ENCODE measurements around the gene NR2C2AP. TPM values are rescaled to one million over a fixed set of nuclear protein-coding genes. Genes with fewer than 3 reads are reported as not detected.

NR2C2AP gene
- total and polyA plus RNA-seq, 2 of the 4 experiments (the other 2 are of a cell fraction) = 5.4 to 9.0 TPM

GRCh38 chr19:19206938-19207337 lies 3.7 kb upstream of the NR2C2AP start:
- CTCF ChIA-PET = no interaction called here

More at GRCh38 chr19:19206938-19207337, 3.7 kb upstream of the NR2C2AP start:
- no peak overlapping the region for H4K5ac ChIP-seq (ENCODE audit: low read depth, low read length)
- 0 out of 2 replicates have a peak, but pooled peaks cover 5% of the 10 kb centered on the region for H3K9me1 ChIP-seq (ENCODE audit: insufficient read depth, low read length)
- dilution Hi-C loops (cut with HindIII; ENCODE audit: low sequenced_read_pairs, unreplicated experiment) = no loop called here
- intact Hi-C loops (cut with micrococcal nuclease) = no loop called here
- no peak overlapping the region for H3K56ac ChIP-seq (ENCODE audit: extremely low read depth, insufficient read depth, low read length)
- in situ Hi-C loops (cut with MboI; ENCODE audit: low sequenced_read_pairs) = no loop called here
- no peak overlapping the region for H2BK20ac ChIP-seq (ENCODE audit: low read depth, low read length)
- no peak overlapping the region for H3K14ac ChIP-seq (replicated peaks; ENCODE audit: low read depth, low read length)
- H4K91ac ChIP-seq (ENCODE audit: insufficient read depth, low read depth, low read length) = no peak overlapping the region
- H4K8ac ChIP-seq (ENCODE audit: low read depth in 2 of 2, low read length in 2 of 2) = no peak overlapping the region
- H3K9me3 ChIP-seq (ENCODE audit: control insufficient read depth, insufficient read depth, low read length) = no peaks in the 10 kb centered on the region
- H2BK120ac ChIP-seq (ENCODE audit: low read depth, low read length) = no peak overlapping the region
- H2AK5ac ChIP-seq (ENCODE audit: low read depth, low read length) = no peak overlapping the region
- no peak overlapping the region for H3K4me3 ChIP-seq (ENCODE audit: insufficient read depth, low read depth, low read length)
- BruUV-seq (replicated peaks) = no TSS peak
- no peak overlapping the region for H2AK9ac ChIP-seq (replicated peaks; ENCODE audit: low read depth, low read length, poor library complexity)
- WGBS, 2 experiments (ENCODE audit: extremely low coverage in 2 of 2, insufficient read length in 1 of 2) = 55% methylated on average over 5 of the region's 5 CpGs; no CpG with 5 or more reads in 1 of the 2 experiments
- H2BK15ac ChIP-seq (ENCODE audit: low read depth, low read length) = no peak overlapping the region
- H3K36me3 ChIP-seq (ENCODE audit: control insufficient read depth, insufficient read depth, low read length) = peaks cover 3% of the 10 kb centered on the region; the same call in 1 of the 2 replicates
- ATAC-seq (ENCODE audit: low read depth) (no peak), DNase-seq (no peak)
- no peak overlapping the region for H2AFZ ChIP-seq (replicated peaks; ENCODE audit: low read length, poor library complexity)
- H4K20me1 ChIP-seq (ENCODE audit: insufficient read depth, low read length) = no peaks in the 10 kb centered on the region
- H3K79me1 ChIP-seq (ENCODE audit: low read depth in 1 of 2, low read length in 2 of 2) = peaks cover 5 to 12% of the 10 kb centered on the region in 2 experiments
- H3K27ac ChIP-seq (ENCODE audit: insufficient read depth, low read length) = no peak overlapping the region
- H3K23ac ChIP-seq (ENCODE audit: low read depth, low read length) = no peak overlapping the region
- H3K4me1 ChIP-seq (ENCODE audit: control insufficient read depth, insufficient read depth, low read length) = peaks cover 3% of the 10 kb centered on the region; the same call in 1 of the 2 replicates
- peaks cover 19% of the 10 kb centered on the region for H3K27me3 ChIP-seq (ENCODE audit: control insufficient read depth, insufficient read depth, low read length)
- no peak overlapping the region for H3K18ac ChIP-seq (ENCODE audit: low read depth, low read length)
- POLR2A ChIA-PET (ENCODE audit: unreplicated experiment) = no interaction called here
- TF ChIP-seq MAFK (IDR thresholded peaks at IDR 0.05; ENCODE audit: low read depth, low read length) (no peak), MXI1 (IDR thresholded peaks at IDR 0.05; ENCODE audit: borderline replicate concordance, low read depth, low read length) (no peak), RAD21 (IDR thresholded peaks at IDR 0.05; ENCODE audit: low read length) (no peak), MAZ (IDR thresholded peaks at IDR 0.05; ENCODE audit: borderline replicate concordance, low read depth, low read length) (no peak), BHLHE40 (IDR thresholded peaks at IDR 0.05; ENCODE audit: low read depth, low read length) (no peak), SMC3 (IDR thresholded peaks at IDR 0.05; ENCODE audit: low read depth, low read length) (no peak), RCOR1 (IDR thresholded peaks at IDR 0.05; ENCODE audit: insufficient replicate concordance, low read length) (no peak), CHD1 (IDR thresholded peaks at IDR 0.05; ENCODE audit: low read depth, low read length) (no peak), RFX5 (IDR thresholded peaks at IDR 0.05; ENCODE audit: low read depth, low read length) (no peak), USF2 (IDR thresholded peaks at IDR 0.05; ENCODE audit: low read depth, low read length) (no peak), FOS (IDR thresholded peaks at IDR 0.05; ENCODE audit: low read depth, low read length) (no peak), POLR2A (IDR thresholded peaks at IDR 0.05; ENCODE audit: low read depth, low read length) (no peak), NFE2L2 (IDR thresholded peaks at IDR 0.05; ENCODE audit: low read depth, low read length) (no peak), CTCF (conservative IDR thresholded peaks at IDR 0.05; ENCODE audit: low read depth, low read length) (no peak)
- TF ChIP-seq, protein P1, sequence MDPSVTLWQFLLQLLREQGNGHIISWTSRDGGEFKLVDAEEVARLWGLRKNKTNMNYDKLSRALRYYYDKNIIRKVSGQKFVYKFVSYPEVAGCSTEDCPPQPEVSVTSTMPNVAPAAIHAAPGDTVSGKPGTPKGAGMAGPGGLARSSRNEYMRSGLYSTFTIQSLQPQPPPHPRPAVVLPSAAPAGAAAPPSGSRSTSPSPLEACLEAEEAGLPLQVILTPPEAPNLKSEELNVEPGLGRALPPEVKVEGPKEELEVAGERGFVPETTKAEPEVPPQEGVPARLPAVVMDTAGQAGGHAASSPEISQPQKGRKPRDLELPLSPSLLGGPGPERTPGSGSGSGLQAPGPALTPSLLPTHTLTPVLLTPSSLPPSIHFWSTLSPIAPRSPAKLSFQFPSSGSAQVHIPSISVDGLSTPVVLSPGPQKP (IDR thresholded peaks at IDR 0.05; ENCODE audit: borderline replicate concordance, low read depth, low read length) = no peak
- H3K4me2 ChIP-seq (ENCODE audit: low read depth, low read length) = no peak overlapping the region
- no peak overlapping the region for H2BK5ac ChIP-seq (ENCODE audit: low read depth, low read length, poor library complexity, severe bottlenecking)
- H3K4ac ChIP-seq (ENCODE audit: low read depth, low read length) = no peak overlapping the region
- no peak overlapping the region for H3K9ac ChIP-seq (ENCODE audit: low read depth, low read length)

All from IMR-90 (cell line).